H9 (cell line): Measurements from ENCODE around the gene ORM2. TPM values are rescaled to one million over a fixed set of nuclear protein-coding genes. Genes with fewer than 3 reads are reported as not detected.

Source experiments
- DNase-seq: peaks from one replicate; pipeline ENCODE4 v3.0.0-alpha.2; 2017
- H2AFZ ChIP-seq: one replicate; pipeline ENCODE4 v1.6.1; 2013; ENCODE audit warnings: mild to moderate bottlenecking, low read length, control low read depth, moderate library complexity
- H2AK5ac ChIP-seq: 2 replicates; pipeline ENCODE4 v1.6.1; 2013; ENCODE audit warnings: low read length, control low read depth, mixed read lengths; ENCODE audit not compliant: insufficient read length
- H2BK120ac ChIP-seq: one replicate; pipeline ENCODE4 v1.6.1; 2013; ENCODE audit warnings: low read depth, mild to moderate bottlenecking, low read length, control low read depth, inconsistent platforms; ENCODE audit not compliant: poor library complexity, severe bottlenecking
- H2BK12ac ChIP-seq: 2 replicates; pipeline ENCODE4 v1.6.1; 2013; ENCODE audit warnings: low read length, control low read depth, mixed read lengths, low read depth; ENCODE audit not compliant: insufficient read length
- H2BK15ac ChIP-seq: 2 replicates; pipeline ENCODE4 v1.6.1; 2013; ENCODE audit warnings: low read depth, low read length, control low read depth
- H2BK20ac ChIP-seq: one replicate; pipeline ENCODE4 v1.6.1; 2013; ENCODE audit warnings: low read depth, mild to moderate bottlenecking, low read length, control low read depth, inconsistent platforms; ENCODE audit not compliant: poor library complexity, severe bottlenecking
- H2BK5ac ChIP-seq: 2 replicates; pipeline ENCODE4 v1.6.1; 2013; ENCODE audit warnings: low read length, control low read depth, mixed read lengths; ENCODE audit not compliant: insufficient read length
- H3K14ac ChIP-seq: 2 replicates; pipeline ENCODE4 v1.6.1; 2013; ENCODE audit warnings: low read length, control low read depth; ENCODE audit not compliant: insufficient read depth
- H3K18ac ChIP-seq: 2 replicates; pipeline ENCODE4 v1.6.1; 2013; ENCODE audit warnings: low read depth, mild to moderate bottlenecking, mixed read lengths, low read length, control low read depth; ENCODE audit not compliant: insufficient read length
- H3K23ac ChIP-seq: 2 replicates; pipeline ENCODE4 v1.6.1; 2013; ENCODE audit warnings: low read length, control low read depth, mixed read lengths, low read depth; ENCODE audit not compliant: insufficient read length
- H3K23me2 ChIP-seq: 2 replicates; pipeline ENCODE4 v1.6.1; 2013; ENCODE audit warnings: low read depth, mild to moderate bottlenecking, mixed read lengths, low read length, control low read depth; ENCODE audit not compliant: insufficient read length, poor library complexity, severe bottlenecking
- H3K27ac ChIP-seq: 2 replicates; pipeline ENCODE4 v1.5.1; 2013; ENCODE audit warnings: low read length, control low read depth, mixed read lengths, low read depth; ENCODE audit not compliant: insufficient read length
- H3K27me3 ChIP-seq: 2 replicates; pipeline ENCODE4 v1.6.1; 2013; ENCODE audit warnings: low read length, control low read depth, inconsistent platforms; ENCODE audit not compliant: insufficient read depth
- H3K4ac ChIP-seq: 2 replicates; pipeline ENCODE4 v1.6.1; 2013; ENCODE audit warnings: low read depth, mild to moderate bottlenecking, control low read depth, inconsistent platforms, low read length, moderate library complexity
- H3K4me1 ChIP-seq: 2 replicates; pipeline ENCODE4 v1.6.1; 2013; ENCODE audit warnings: low read length, control low read depth, inconsistent platforms; ENCODE audit not compliant: insufficient read depth
- H3K4me2 ChIP-seq: 2 replicates; pipeline ENCODE4 v1.6.1; 2013; ENCODE audit warnings: low read length, control low read depth, mixed read lengths; ENCODE audit not compliant: insufficient read length, insufficient read depth
- H3K56ac ChIP-seq: 2 replicates; pipeline ENCODE4 v1.6.1; 2013; ENCODE audit warnings: low read depth, mild to moderate bottlenecking, mixed read lengths, low read length, control low read depth; ENCODE audit not compliant: insufficient read length
- H3K79me1 ChIP-seq: 2 replicates; pipeline ENCODE4 v1.6.1; 2013; ENCODE audit warnings: low read depth, mild to moderate bottlenecking, moderate library complexity, low read length, control low read depth, inconsistent platforms; ENCODE audit not compliant: insufficient read depth, poor library complexity, severe bottlenecking
- H3K79me2 ChIP-seq: 2 replicates; pipeline ENCODE4 v1.6.1; 2013; ENCODE audit warnings: low read length, control low read depth, inconsistent platforms; ENCODE audit not compliant: insufficient read depth
- H3K9ac ChIP-seq: 2 replicates; pipeline ENCODE4 v1.6.1; 2013; ENCODE audit warnings: low read length, control low read depth, mixed read lengths; ENCODE audit not compliant: insufficient read length; ENCODE audit errors: extremely low read depth
- H3K9me3 ChIP-seq: one replicate; pipeline ENCODE4 v1.6.1; 2013; ENCODE audit warnings: low read depth, low read length, inconsistent platforms; ENCODE audit not compliant: control insufficient read depth
- H3T11ph ChIP-seq: one replicate; pipeline ENCODE4 v1.6.1; 2013; ENCODE audit warnings: mild to moderate bottlenecking, low read length, control low read depth, inconsistent platforms
- H4K20me1 ChIP-seq: one replicate; pipeline ENCODE4 v1.6.1; 2013; ENCODE audit not compliant: control insufficient read depth, insufficient read length, insufficient read depth
- H4K5ac ChIP-seq: 2 replicates; pipeline ENCODE4 v1.6.1; 2013; ENCODE audit warnings: low read depth, mild to moderate bottlenecking, mixed read lengths, low read length, control low read depth; ENCODE audit not compliant: insufficient read length
- H4K8ac ChIP-seq: replicated peaks from 2 replicates; pipeline ENCODE4 v1.6.1; 2013; ENCODE audit warnings: low read length, control low read depth, mixed read lengths, low read depth; ENCODE audit not compliant: insufficient read length
- H4K91ac ChIP-seq: 2 replicates; pipeline ENCODE4 v1.6.1; 2013; ENCODE audit warnings: low read depth, mild to moderate bottlenecking, moderate library complexity, mixed read lengths, low read length, control low read depth; ENCODE audit not compliant: insufficient read length
- H3K27ac Mint-ChIP-seq, 3 experiments: 2 replicates in 2 of 3; 3 replicates in 1 of 3; pipeline ENCODE4 v1.8.0; 2020 to 2021; ENCODE audit warnings: mixed read lengths in 3 of 3, mild to moderate bottlenecking in 1 of 3, moderate library complexity in 1 of 3
- H3K27me3 Mint-ChIP-seq: 2 replicates; pipeline ENCODE4 v1.8.0; 2021; ENCODE audit warnings: low read depth, mild to moderate bottlenecking, moderate library complexity, mixed read lengths
- H3K36me3 Mint-ChIP-seq, 3 experiments: 2 replicates in 2 of 3; 3 replicates in 1 of 3; pipeline ENCODE4 v1.8.0; 2020 to 2021; ENCODE audit warnings: low read depth in 3 of 3, mixed read lengths in 3 of 3; ENCODE audit not compliant: insufficient read depth in 1 of 3
- H3K4me1 Mint-ChIP-seq, 2 experiments: 2 replicates each; pipeline ENCODE4 v1.8.0; 2020; ENCODE audit warnings: mixed read lengths in 2 of 2
- H3K4me3 Mint-ChIP-seq, 2 experiments: 2 replicates in 1 of 2; 3 replicates in 1 of 2; pipeline ENCODE4 v1.8.0; 2020 to 2021; ENCODE audit warnings: mild to moderate bottlenecking in 2 of 2, mixed read lengths in 2 of 2, moderate library complexity in 1 of 2
- H3K9me3 Mint-ChIP-seq, 2 experiments: 2 replicates in 1 of 2; 3 replicates in 1 of 2; pipeline ENCODE4 v1.8.0; 2020; ENCODE audit warnings: mild to moderate bottlenecking in 2 of 2, mixed read lengths in 2 of 2, moderate library complexity in 1 of 2
- CTCF ChIP-seq: fragments of 200-600 bp; sonication (generic); conservative IDR thresholded peaks from 3 replicates; pipeline ENCODE4 v1.8.0; 2021; ENCODE audit warnings: antibody characterized with exemption, mild to moderate bottlenecking
- WGBS: extraction: QIAGEN DNeasy Blood & Tissue Kit; methylation state at CpG from one replicate; pipeline ENCODE4 v1.1.7; 2013; ENCODE audit warnings: missing lambda C conversion rate, low lambda C conversion rate, mixed read lengths; ENCODE audit not compliant: insufficient read length; ENCODE audit errors: extremely low coverage; 5-methylcytosine and 5-hydroxymethylcytosine counted together
- total RNA-seq: library from RNA; stranded (reverse); gene quantifications from 2 replicates; pipeline ENCODE4 v1.2.1, GENCODE V29; 2021

The ORM2 gene
- total RNA-seq, 1 experiment from 2014 or later = 1.2 TPM

GRCh38 chr9:114344188-114344566, 14.5 kb downstream of the ORM2 start:
- H3K14ac ChIP-seq = no peak overlapping the region
- no peak overlapping the region for H3K4me3 Mint-ChIP-seq
- no peak overlapping the region for H4K5ac ChIP-seq
- H3K27ac ChIP-seq = no peak overlapping the region
- H4K20me1 ChIP-seq = no peaks in the 10 kb centered on the region
- H3K23me2 ChIP-seq = no peaks in the 10 kb centered on the region
- no peak overlapping the region for H4K91ac ChIP-seq
- H3K9me3 Mint-ChIP-seq = no peaks in the 10 kb centered on the region
- no peak overlapping the region for H3K56ac ChIP-seq
- H2BK15ac ChIP-seq = no peak overlapping the region
- H3K79me2 ChIP-seq = no peaks in the 10 kb centered on the region
- H3K27me3 Mint-ChIP-seq = no peaks in the 10 kb centered on the region; the same call in none of the 2 replicates
- H3K23ac ChIP-seq = no peak overlapping the region
- H3K79me1 ChIP-seq = no peaks in the 10 kb centered on the region
- no peak overlapping the region for H3K4me2 ChIP-seq
- TF ChIP-seq CTCF = no peak
- DNase-seq = no peak
- H2BK120ac ChIP-seq = no peak overlapping the region
- no peak overlapping the region for H3K9ac ChIP-seq
- H2BK5ac ChIP-seq = no peak overlapping the region
- H3K4me1 ChIP-seq = no peaks in the 10 kb centered on the region
- H2AFZ ChIP-seq = no peak overlapping the region
- H4K8ac ChIP-seq = no peak overlapping the region
- no peak overlapping the region for H2BK20ac ChIP-seq
- H3K27ac Mint-ChIP-seq = no peak overlapping the region
- peaks cover 39 to 81% (median 68%) of the 10 kb centered on the region in 3 experiments for H3K36me3 Mint-ChIP-seq
- no peak overlapping the region for H2BK12ac ChIP-seq
- H3K9me3 ChIP-seq = no peaks in the 10 kb centered on the region
- no peak overlapping the region for H2AK5ac ChIP-seq
- H3K4ac ChIP-seq = no peak overlapping the region
- WGBS = no CpG with 5 or more reads among the region's 11 CpGs
- H3K4me1 Mint-ChIP-seq = peaks cover 7 to 13% of the 10 kb centered on the region in 2 experiments
- H3T11ph ChIP-seq = no peak overlapping the region
- H3K18ac ChIP-seq = no peak overlapping the region
- H3K27me3 ChIP-seq = no peaks in the 10 kb centered on the region
